Neuron (in vitro differentiated cells): ENCODE results near the gene STARD8.

ENCODE experiments used
- H2AFZ ChIP-seq: one replicate; pipeline ENCODE4 v1.6.1; 2013; ENCODE audit warnings: low read depth, mild to moderate bottlenecking, inconsistent platforms, low read length, moderate library complexity
- H3K27me3 ChIP-seq: one replicate; pipeline ENCODE4 v1.6.1; 2013; ENCODE audit warnings: low read length; ENCODE audit not compliant: insufficient read depth
- H3K36me3 ChIP-seq: one replicate; pipeline ENCODE4 v1.6.1; 2013; ENCODE audit warnings: low read length; ENCODE audit not compliant: insufficient read depth
- H3K4me1 ChIP-seq: one replicate; pipeline ENCODE4 v1.6.1; 2013; ENCODE audit warnings: low read length; ENCODE audit not compliant: insufficient read depth
- H3K4me3 ChIP-seq: 2 replicates; pipeline ENCODE4 v1.5.1; 2013; ENCODE audit warnings: mild to moderate bottlenecking, low read length, moderate library complexity
- H3K9me3 ChIP-seq: one replicate; pipeline ENCODE4 v1.6.1; 2013; ENCODE audit warnings: low read length

The STARD8 gene

GRCh38 chrX:68698942-68699341 lies 51.5 kb downstream of the STARD8 start:
- H3K9me3 ChIP-seq = no peaks in the 10 kb centered on the region
- no peaks in the 10 kb centered on the region for H3K4me1 ChIP-seq
- H3K36me3 ChIP-seq = no peaks in the 10 kb centered on the region
- no peak overlapping the region for H3K4me3 ChIP-seq
- no peak overlapping the region for H2AFZ ChIP-seq
- H3K27me3 ChIP-seq = peaks cover 27% of the 10 kb centered on the region

- H3K9me3 ChIP-seq = no peaks in the 10 kb centered on the region
- H3K4me3 ChIP-seq = no peak overlapping the region
- no peak overlapping the region for H2AFZ ChIP-seq
- H3K27me3 ChIP-seq = peaks cover 15% of the 10 kb centered on the region
- H3K4me1 ChIP-seq = no peaks in the 10 kb centered on the region
- no peaks in the 10 kb centered on the region for H3K36me3 ChIP-seq
Observed at GRCh38 chrX:68699960-68700746, 52.7 kb downstream of the STARD8 start.

- peaks cover 5% of the 10 kb centered on the region for H3K27me3 ChIP-seq
- no peak overlapping the region for H2AFZ ChIP-seq
- no peak overlapping the region for H3K4me3 ChIP-seq
- no peaks in the 10 kb centered on the region for H3K9me3 ChIP-seq
- no peaks in the 10 kb centered on the region for H3K36me3 ChIP-seq
- H3K4me1 ChIP-seq = no peaks in the 10 kb centered on the region
Observed at GRCh38 chrX:68703369-68703768, 55.9 kb downstream of the STARD8 start.

GRCh38 chrX:68703846-68704245 lies 56.4 kb downstream of the STARD8 start:
- peaks cover 5% of the 10 kb centered on the region for H3K27me3 ChIP-seq
- H3K9me3 ChIP-seq = no peaks in the 10 kb centered on the region
- no peak overlapping the region for H2AFZ ChIP-seq
- H3K4me3 ChIP-seq = no peak overlapping the region
- H3K36me3 ChIP-seq = no peaks in the 10 kb centered on the region
- H3K4me1 ChIP-seq = no peaks in the 10 kb centered on the region

- no peaks in the 10 kb centered on the region for H3K4me1 ChIP-seq
- no peak overlapping the region for H2AFZ ChIP-seq
- H3K27me3 ChIP-seq = peaks cover 5% of the 10 kb centered on the region
- no peaks in the 10 kb centered on the region for H3K9me3 ChIP-seq
- no peaks in the 10 kb centered on the region for H3K36me3 ChIP-seq
- H3K4me3 ChIP-seq = no peak overlapping the region
Observed at GRCh38 chrX:68705986-68706385, 58.5 kb downstream of the STARD8 start.

GRCh38 chrX:68708503-68709290 lies 61.2 kb downstream of the STARD8 start:
- Histone ChIP-seq H3K27me3 (no peaks in the 10 kb centered on the region), H2AFZ (no peak overlapping the region), H3K4me1 (no peaks in the 10 kb centered on the region), H3K9me3 (no peaks in the 10 kb centered on the region), H3K4me3 (no peak overlapping the region), H3K36me3 (no peaks in the 10 kb centered on the region)

- Histone ChIP-seq H3K9me3 (no peaks in the 10 kb centered on the region), H3K27me3 (no peaks in the 10 kb centered on the region), H3K36me3 (no peaks in the 10 kb centered on the region), H3K4me3 (no peak overlapping the region), H3K4me1 (no peaks in the 10 kb centered on the region), H2AFZ (no peak overlapping the region)
Observed at GRCh38 chrX:68710870-68711576, 63.6 kb downstream of the STARD8 start.

GRCh38 chrX:68711845-68712244 lies 64.4 kb downstream of the STARD8 start:
- no peaks in the 10 kb centered on the region for H3K9me3 ChIP-seq
- H3K36me3 ChIP-seq = no peaks in the 10 kb centered on the region
- H2AFZ ChIP-seq = no peak overlapping the region
- no peak overlapping the region for H3K4me3 ChIP-seq
- no peaks in the 10 kb centered on the region for H3K27me3 ChIP-seq
- no peaks in the 10 kb centered on the region for H3K4me1 ChIP-seq

GRCh38 chrX:68714856-68715255 lies 67.4 kb downstream of the STARD8 start:
- no peak overlapping the region for H2AFZ ChIP-seq
- no peaks in the 10 kb centered on the region for H3K4me1 ChIP-seq
- H3K4me3 ChIP-seq = no peak overlapping the region
- no peaks in the 10 kb centered on the region for H3K27me3 ChIP-seq
- no peaks in the 10 kb centered on the region for H3K9me3 ChIP-seq
- H3K36me3 ChIP-seq = no peaks in the 10 kb centered on the region

- Histone ChIP-seq H2AFZ (no peak overlapping the region), H3K4me3 (no peak overlapping the region), H3K27me3 (no peaks in the 10 kb centered on the region), H3K9me3 (no peaks in the 10 kb centered on the region), H3K4me1 (no peaks in the 10 kb centered on the region), H3K36me3 (no peaks in the 10 kb centered on the region)
Observed at GRCh38 chrX:68717196-68717595, 69.7 kb downstream of the STARD8 start.

GRCh38 chrX:68717663-68718442 lies 70.4 kb downstream of the STARD8 start:
- Histone ChIP-seq H3K4me1 (no peaks in the 10 kb centered on the region), H2AFZ (no peak overlapping the region)

GRCh38 chrX:68718443-68718820 lies 71.0 kb downstream of the STARD8 start:
- no peaks in the 10 kb centered on the region for H3K36me3 ChIP-seq
- H2AFZ ChIP-seq = no peak overlapping the region
- no peaks in the 10 kb centered on the region for H3K4me1 ChIP-seq
- H3K9me3 ChIP-seq = no peaks in the 10 kb centered on the region
- peaks cover 2% of the 10 kb centered on the region for H3K27me3 ChIP-seq
- no peak overlapping the region for H3K4me3 ChIP-seq

More at GRCh38 chrX:68717663-68718442, 70.4 kb downstream of the STARD8 start:
- Histone ChIP-seq H3K9me3 (no peaks in the 10 kb centered on the region), H3K36me3 (no peaks in the 10 kb centered on the region), H3K27me3 (no peaks in the 10 kb centered on the region), H3K4me3 (no peak overlapping the region)
